HG02970 (cell line): Measurements from ENCODE around the gene KCNQ2.

Source experiments
- ATAC-seq: cut with Tn5 transposase; IDR thresholded peaks from one replicate; pipeline ENCODE4 v1.9.1; 2021; ENCODE audit warnings: mild to moderate bottlenecking, moderate library complexity, moderate number of reproducible peaks; ENCODE audit not compliant: unreplicated experiment, low FRiP score

The KCNQ2 gene

GRCh38 chr20:63351326-63351700 is 121.1 kb downstream of the KCNQ2 start:
- ATAC-seq = no peak

- ATAC-seq = no peak
Observed at GRCh38 chr20:63350597-63351325, 121.7 kb downstream of the KCNQ2 start.
